Stimulated activated CD8-positive, alpha-beta memory T cell treated with anti-CD3 and anti-CD28 coated beads, Interleukin-7, amount 100 ng/mL, for 4 hours (primary cell): ENCODE results near the gene GCDH.

Experiments
- DNase-seq, 2 donors: peaks; one replicate each; pipeline ENCODE4 v3.0.0-alpha.2; 2020; ENCODE audit warnings: low read depth in 2 of 2

Gene GCDH

DNA sequence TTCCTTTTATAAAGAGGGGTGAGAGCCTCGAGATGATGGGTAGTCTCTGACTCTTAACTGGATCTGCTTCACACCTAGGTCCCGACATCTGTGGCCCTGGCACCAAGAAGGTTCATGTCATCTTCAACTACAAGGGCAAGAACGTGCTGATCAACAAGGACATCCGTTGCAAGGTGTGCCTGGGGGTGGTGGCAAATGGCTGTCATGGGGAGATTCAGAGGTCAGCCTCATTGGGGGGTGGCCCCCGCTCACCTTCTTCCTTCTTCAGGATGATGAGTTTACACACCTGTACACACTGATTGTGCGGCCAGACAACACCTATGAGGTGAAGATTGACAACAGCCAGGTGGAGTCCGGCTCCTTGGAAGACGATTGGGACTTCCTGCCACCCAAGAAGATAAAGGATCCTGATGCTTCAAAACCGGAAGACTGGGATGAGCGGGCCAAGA lies 49.0 kb downstream of the GCDH start:
- DNase-seq, result no peak

- DNase-seq, result no peak
Observed at GRCh38 chr19:12940897-12941296, 49.9 kb downstream of the GCDH start.

DNA sequence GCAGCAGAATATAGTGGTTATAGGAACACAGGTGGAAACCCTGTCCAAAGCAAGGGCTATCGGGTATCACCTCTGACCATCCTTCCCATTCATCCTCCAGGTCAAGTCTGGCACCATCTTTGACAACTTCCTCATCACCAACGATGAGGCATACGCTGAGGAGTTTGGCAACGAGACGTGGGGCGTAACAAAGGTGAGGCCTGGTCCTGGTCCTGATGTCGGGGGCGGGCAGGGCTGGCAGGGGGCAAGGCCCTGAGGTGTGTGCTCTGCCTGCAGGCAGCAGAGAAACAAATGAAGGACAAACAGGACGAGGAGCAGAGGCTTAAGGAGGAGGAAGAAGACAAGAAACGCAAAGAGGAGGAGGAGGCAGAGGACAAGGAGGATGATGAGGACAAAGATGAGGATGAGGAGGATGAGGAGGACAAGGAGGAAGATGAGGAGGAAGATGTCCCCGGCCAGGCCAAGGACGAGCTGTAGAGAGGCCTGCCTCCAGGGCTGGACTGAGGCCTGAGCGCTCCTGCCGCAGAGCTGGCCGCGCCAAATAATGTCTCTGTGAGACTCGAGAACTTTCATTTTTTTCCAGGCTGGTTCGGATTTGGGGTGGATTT lies 52.6 kb downstream of the GCDH start:
- DNase-seq, result no peak

GRCh38 chr19:12944104-12944674 lies 53.2 kb downstream of the GCDH start:
- DNase-seq, result no peak

GRCh38 chr19:12945479-12946091 lies 54.6 kb downstream of the GCDH start, which contains the start of gene RAD23A:
TSS of gene RAD23A (plus strand) at chr19:12945862. CDS start at chr19:12945949, 87 bp downstream.
- DNase-seq, result peak; percentile 94 to 97

DNA sequence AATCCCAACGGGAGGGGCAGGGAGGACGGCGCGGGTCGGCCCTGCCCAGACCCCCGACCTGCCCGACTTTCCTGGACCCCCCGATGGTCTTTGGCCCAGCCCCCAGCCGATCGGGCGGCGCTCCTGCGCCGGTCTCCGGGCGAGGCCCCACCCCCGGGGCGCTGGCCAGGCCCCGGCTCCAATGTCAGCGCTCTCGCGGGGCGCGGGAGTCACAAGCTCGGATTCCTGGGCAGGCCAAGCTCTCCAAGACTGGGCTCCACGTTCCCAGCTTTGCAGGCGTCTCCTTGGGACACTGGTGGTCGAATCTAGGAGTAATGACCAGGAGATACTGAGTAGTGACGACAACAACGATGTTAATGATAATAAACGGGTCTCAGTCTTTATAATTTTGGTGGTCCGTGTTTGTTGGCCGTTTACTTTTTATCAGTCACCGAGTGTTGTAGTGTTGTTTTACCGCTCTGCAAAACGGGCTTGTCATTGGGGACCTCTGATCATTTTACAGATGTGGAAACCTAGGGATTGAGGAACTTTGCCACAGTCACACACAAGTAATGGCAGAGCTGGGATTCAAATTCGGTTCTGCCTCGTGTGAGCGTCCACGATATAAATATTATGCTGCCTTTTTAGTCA lies 55.2 kb downstream of the GCDH start:
- DNase-seq, result peak in 1 of 2 donors; percentile 48

- no peak for DNase-seq
Observed at GRCh38 chr19:12946731-12947496, 56.0 kb downstream of the GCDH start.

DNA sequence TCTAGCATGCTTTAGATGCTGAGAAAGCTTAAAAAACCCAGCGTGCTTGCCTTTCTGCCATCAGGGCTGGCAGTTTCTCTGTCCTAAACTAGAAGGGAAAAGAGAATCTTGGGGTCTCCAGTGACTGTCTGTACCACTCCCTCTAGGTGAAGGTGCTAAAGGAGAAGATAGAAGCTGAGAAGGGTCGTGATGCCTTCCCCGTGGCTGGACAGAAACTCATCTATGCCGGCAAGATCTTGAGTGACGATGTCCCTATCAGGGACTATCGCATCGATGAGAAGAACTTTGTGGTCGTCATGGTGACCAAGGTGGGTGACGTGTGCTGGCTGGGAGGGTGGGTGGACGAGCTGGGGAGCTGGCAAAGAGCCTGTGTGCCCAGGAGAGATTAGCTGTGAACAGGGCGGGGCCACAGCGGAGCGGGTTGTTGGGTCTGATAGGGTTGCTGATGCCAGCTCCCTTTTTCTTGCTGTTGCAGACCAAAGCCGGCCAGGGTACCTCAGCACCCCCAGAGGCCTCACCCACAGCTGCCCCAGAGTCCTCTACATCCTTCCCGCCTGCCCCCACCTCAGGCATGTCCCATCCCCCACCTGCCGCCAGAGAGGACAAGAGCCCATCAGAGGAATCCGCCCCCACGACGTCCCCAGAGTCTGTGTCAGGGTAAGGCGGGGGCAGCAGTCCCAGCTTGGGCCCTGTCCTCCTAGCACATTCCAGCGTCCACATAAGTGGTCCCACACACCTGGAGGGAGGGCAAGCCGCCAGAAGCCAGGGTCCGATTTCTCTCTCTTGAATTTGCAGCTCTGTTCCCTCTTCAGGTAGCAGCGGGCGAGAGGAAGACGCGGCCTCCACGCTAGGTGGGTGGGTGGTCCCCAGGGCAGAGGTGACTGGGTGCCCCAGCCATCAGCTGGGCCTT lies 57.0 kb downstream of the GCDH start:
- no peak for DNase-seq

DNA sequence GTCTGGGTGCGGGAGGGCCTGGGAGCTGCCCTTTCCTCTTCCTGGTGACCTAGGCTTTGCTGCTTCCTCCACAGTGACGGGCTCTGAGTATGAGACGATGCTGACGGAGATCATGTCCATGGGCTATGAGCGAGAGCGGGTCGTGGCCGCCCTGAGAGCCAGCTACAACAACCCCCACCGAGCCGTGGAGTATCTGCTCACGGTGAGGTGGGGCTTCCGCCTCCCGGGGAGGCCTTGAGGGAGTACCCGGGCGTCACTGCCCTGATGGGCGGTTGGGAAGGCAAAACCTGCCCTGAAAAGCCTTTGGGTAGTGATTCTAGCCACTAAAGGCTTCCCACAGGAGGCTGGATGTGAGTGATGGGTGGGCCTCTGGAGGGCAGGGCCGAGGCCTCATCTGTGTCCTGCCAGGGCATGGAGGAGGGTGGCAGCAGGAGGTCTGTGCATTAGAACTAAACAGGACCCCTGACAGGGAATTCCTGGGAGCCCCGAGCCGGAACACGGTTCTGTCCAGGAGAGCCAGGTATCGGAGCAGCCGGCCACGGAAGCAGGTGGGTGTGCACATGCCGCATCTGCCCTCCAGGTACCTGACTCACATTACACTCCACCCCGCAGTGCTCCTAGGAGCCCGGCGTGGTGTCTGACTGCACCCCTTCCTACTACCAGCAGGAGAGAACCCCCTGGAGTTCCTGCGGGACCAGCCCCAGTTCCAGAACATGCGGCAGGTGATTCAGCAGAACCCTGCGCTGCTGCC lies 57.8 kb downstream of the GCDH start:
- no peak for DNase-seq
